HG02840 (cell line): ENCODE results near the gene ABCB8.

Source experiments
- ATAC-seq: cut with Tn5 transposase; IDR thresholded peaks from one replicate; pipeline ENCODE4 v1.9.1; 2021; ENCODE audit warnings: mild to moderate bottlenecking, moderate library complexity, moderate number of reproducible peaks; ENCODE audit not compliant: unreplicated experiment, low FRiP score

Gene ABCB8

DNA sequence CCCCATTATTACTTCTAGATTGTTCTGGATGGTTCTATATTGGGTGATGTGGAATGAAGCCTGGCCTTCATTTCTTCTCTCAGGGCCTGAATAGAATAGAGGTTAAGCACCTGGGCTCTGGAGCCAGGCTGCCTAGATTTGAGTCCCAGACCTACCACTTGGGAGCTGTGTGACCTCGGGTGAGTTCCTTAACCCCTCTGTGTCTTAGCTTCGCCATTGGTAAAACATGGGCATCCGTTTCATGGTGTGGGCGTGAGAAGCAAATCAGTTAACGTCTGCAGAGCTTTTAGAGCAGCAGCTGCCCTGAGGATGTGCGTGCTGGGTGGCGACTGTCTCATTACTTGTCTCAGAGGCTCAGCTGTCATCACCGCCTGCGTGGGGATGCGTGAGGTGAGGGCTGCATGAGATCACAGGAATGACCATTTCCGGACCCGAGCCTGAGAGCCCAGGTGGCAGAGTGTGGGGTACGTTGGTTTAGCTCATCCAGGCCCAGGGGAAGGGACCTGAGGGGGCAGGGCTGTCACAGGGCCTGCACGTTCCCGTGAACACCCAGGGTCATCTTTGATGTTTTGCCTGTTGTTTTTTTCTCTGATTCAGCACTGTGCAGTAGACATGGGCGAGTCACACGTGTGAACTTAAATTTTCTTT, 67.7 kb downstream of the ABCB8 start:
- ATAC-seq, result no peak
